ENCODE results near the gene DNAH3.
"Not testable (repeated sequence)": the region's sequence is repeated elsewhere in the genome, so short reads cannot be mapped to it uniquely, and the experiment has no call there.

Gene DNAH3

GRCh38 chr16:21150375-21151001, at the start of gene DNAH3:
Gene DNAH3, minus strand, starts transcription at chr16:21150846. Its CDS starts 527 bp downstream, at chr16:21150319.
- DNase-seq (ENCODE audit: low read depth, low spot score): no peak

- no peak for DNase-seq (ENCODE audit: low read depth, low spot score)
Observed at GRCh38 chr16:21199607-21200218, 49.1 kb upstream of the DNAH3 start.

- DNase-seq (ENCODE audit: low read depth, low spot score): no peak
Observed at GRCh38 chr16:21197621-21198020, 47.0 kb upstream of the DNAH3 start.

- no peak for DNase-seq (ENCODE audit: low read depth, low spot score)
Observed at GRCh38 chr16:21197112-21197511, 46.5 kb upstream of the DNAH3 start.

GRCh38 chr16:21195330-21195729, 44.7 kb upstream of the DNAH3 start:
- DNase-seq (ENCODE audit: low read depth, low spot score): not testable (repeated sequence)

GRCh38 chr16:21194771-21195301, 44.2 kb upstream of the DNAH3 start:
- no peak for DNase-seq (ENCODE audit: low read depth, low spot score)

GRCh38 chr16:21192991-21193390, 42.3 kb upstream of the DNAH3 start:
- no peak for DNase-seq (ENCODE audit: low read depth, low spot score)

GRCh38 chr16:21190599-21190998, 40.0 kb upstream of the DNAH3 start:
- no peak for DNase-seq (ENCODE audit: low read depth, low spot score)

- no peak for DNase-seq (ENCODE audit: low read depth, low spot score)
Observed at GRCh38 chr16:21190013-21190412, 39.4 kb upstream of the DNAH3 start.

GRCh38 chr16:21189311-21189710, 38.7 kb upstream of the DNAH3 start:
- DNase-seq (ENCODE audit: low read depth, low spot score): no peak

- no peak for DNase-seq (ENCODE audit: low read depth, low spot score)
Observed at GRCh38 chr16:21186326-21186691, 35.7 kb upstream of the DNAH3 start.

- no peak for DNase-seq (ENCODE audit: low read depth, low spot score)
Observed at GRCh38 chr16:21185659-21186325, 35.1 kb upstream of the DNAH3 start.

- DNase-seq (ENCODE audit: low read depth, low spot score): no peak
Observed at GRCh38 chr16:21184834-21185233, 34.2 kb upstream of the DNAH3 start.

GRCh38 chr16:21183995-21184394, 33.3 kb upstream of the DNAH3 start:
- DNase-seq (ENCODE audit: low read depth, low spot score): no peak

GRCh38 chr16:21179983-21180365, 29.3 kb upstream of the DNAH3 start:
- DNase-seq (ENCODE audit: low read depth, low spot score): no peak

GRCh38 chr16:21179126-21179982, 28.7 kb upstream of the DNAH3 start:
- no peak for DNase-seq (ENCODE audit: low read depth, low spot score)

- DNase-seq (ENCODE audit: low read depth, low spot score): no peak
Observed at GRCh38 chr16:21175397-21175796, 24.8 kb upstream of the DNAH3 start.

GRCh38 chr16:21172650-21173049, 22.0 kb upstream of the DNAH3 start:
- no peak for DNase-seq (ENCODE audit: low read depth, low spot score)

- DNase-seq (ENCODE audit: low read depth, low spot score): not testable (repeated sequence)
Observed at GRCh38 chr16:21170116-21170515, 19.5 kb upstream of the DNAH3 start.

GRCh38 chr16:21169249-21169981, 18.8 kb upstream of the DNAH3 start:
- no peak for DNase-seq (ENCODE audit: low read depth, low spot score)

GRCh38 chr16:21167929-21168602, 17.4 kb upstream of the DNAH3 start:
- no peak for DNase-seq (ENCODE audit: low read depth, low spot score)
